Left renal cortex interstitium (tissue), 4 donors: ENCODE data around the gene FAM135A. TPM values are rescaled to one million over a fixed set of nuclear protein-coding genes. Genes with fewer than 3 reads are reported as not detected.
"Not testable (repeated sequence)": the region's sequence is repeated elsewhere in the genome, so short reads cannot be mapped to it uniquely, and the experiment has no call there.

ENCODE experiments used
- DNase-seq, 4 donors: peaks; one replicate each; pipeline ENCODE4 v3.0.0-alpha.2; 2013; ENCODE audit warnings: low read depth in 4 of 4, low spot score in 2 of 4, missing footprints in 1 of 4
- polyA plus RNA-seq, 4 donors: library from polyadenylated mRNA; unstranded; fragments of 120-200 nt; gene quantifications; one replicate each; pipeline ENCODE4 v1.2.1, GENCODE V29; 2013; ENCODE audit not compliant: insufficient read length in 4 of 4

FAM135A gene
- polyA plus RNA-seq, 4 donors = 23.9 to 39.6 (median 27.9) TPM

DNA sequence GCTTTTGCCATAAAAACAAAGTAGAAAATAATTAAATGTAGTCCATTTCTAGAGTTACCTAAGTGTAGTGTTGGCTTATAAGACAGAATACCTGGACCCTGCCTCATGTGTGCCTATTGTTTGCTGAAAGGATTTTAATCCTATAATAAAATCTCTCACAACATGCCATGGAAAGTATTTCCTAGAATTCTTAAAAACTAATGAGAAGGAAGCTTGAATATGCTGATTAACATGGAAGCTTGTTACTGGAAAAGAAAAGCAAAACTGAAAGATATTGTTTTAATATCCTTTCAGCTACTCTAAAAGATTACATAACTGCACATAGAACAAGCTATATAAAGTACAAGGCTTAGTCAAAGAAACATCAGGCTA is 18.0 kb upstream of the FAM135A start:
- DNase-seq = no peak

- no peak for DNase-seq
These were observed 17.1 kb upstream of the FAM135A start for GRCh38 chr6:70396163-70396562.

DNA sequence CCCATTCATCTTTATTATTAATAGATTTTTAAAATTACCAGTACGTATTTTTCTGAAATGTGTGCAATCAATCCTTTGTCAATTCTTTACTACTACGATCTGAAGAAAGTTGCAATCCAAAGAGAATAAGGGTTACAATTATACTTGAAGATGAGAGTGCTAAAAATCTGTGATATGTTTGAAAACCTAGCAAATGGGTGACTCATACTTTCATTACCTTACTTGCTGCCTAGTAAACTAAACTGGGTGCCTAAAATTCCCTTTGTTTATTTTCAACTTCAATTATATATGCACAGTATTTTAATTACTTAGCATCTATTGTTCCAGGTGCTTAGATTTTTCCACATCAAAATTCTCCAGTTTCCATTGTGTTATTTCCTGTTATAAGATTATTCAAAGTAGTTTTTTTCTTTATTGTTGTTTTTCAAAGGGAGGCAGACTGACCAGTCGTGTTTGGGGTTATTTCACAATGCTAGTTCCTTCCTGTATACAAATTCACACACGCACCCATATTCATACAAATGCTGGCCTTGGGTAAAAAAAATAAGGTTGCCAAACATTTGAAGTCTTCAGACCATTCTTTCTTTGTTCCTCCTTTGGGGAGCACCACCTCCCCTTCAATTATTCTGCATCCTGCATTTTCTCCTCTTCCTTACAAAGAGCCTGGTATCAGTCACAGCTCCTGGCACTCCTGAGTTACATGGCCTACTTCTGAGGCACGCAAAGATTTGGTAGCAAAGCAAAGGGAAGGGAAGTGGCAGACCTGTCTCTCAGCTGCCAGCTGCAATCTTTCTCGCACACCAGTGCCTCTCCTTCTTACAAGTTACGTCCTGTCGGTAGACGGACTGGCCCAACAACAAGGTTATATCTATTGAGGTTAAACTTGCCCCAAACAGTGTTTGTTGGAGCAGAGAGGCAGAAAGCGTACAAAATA is 16.2 kb upstream of the FAM135A start:
- DNase-seq = no peak

- no peak for DNase-seq
These were observed 14.3 kb upstream of the FAM135A start for GRCh38 chr6:70398783-70399728.

DNA sequence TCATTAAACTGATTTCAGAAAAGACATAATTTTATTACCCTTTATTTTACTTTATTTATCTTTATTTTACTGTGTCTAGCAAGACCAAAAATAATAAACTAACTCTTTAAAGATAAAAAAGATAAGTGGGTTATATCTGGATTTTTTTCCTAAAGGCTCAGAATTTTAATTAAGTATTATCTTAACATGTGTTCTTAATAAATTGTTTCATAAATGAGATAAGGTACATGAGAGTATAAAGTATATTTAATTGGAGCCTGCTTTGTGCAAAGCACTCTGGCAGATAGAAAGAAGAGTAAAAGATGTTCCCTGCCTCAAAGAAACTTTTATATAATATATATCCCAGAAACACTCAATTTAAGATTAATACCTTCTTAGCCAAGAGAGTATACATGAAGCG is 8.7 kb upstream of the FAM135A start:
- no peak for DNase-seq

GRCh38 chr6:70409216-70409615 is 4.1 kb upstream of the FAM135A start:
- no peak for DNase-seq

DNA sequence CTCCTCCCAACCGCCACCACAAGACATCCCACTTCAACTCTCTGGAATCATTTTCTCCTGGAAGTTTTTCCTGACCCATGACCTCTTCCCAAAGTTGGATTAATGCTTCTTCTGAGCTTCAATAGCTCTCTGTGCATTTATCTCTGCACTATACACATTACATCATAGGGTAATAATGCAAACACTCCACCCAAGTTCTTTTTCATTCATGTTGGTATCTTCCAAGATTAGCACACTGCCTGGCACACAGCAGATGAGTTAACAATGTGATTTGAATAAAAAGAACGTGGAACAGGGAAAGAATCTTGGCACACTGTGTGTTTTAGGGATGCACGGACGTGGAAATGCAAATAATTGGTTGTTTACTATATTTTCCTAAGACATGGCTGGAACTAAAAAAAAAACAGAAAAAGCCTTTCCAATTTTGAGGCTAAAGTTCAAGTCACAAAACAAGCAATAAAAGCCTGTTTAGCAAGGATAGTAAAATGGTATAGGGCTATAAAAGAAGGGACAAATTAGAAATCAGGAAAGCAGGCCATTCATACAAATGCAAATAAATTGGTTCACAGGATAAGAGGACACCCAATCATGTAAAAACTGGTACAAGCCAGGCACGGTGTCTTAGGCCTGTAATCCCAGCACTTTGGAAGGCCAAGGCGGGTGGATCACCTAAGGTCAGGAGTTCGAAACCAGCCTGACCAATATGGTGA is 1.6 kb upstream of the FAM135A start:
- DNase-seq = no peak

DNA sequence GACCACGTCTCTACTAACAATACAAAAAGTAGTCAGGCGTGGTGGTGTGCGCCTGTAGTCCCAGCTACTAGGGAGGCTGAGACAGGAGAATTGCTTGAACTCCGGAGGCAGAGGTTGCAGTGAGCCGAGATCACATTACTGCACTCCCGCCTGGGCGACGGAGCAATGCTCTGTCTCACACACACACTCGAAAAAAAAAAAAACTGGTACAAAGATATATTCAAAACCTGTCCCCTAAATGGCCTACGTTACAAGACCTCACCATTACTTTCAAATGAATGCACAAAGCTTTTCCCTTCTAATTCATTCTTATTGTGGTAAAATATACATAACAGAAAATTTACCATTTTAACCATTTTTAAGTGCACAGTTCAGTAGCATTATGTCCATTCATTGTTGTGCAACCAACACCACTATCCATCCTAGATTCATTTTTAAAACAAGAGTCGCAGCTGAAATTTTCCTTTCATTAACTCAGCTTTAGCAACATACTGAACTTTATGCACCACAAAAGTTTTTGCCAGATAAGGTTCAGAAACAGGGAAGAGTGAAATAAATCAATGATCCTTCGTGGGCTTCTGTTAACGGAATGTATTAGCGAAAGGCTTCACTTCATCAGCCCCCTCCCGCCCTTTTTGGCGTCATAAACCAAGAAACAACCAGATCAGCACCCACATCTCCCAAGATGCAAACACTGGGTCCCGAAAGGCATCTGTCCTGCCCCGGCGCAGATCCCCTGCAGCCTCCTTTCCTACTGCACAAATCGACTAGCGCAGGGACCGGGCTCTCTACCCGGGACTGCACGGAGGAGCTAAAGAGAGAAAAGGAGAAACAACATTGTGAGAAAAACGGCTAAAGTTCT is 825 bp upstream of the FAM135A start:
- DNase-seq = no peak

- DNase-seq = peak in 1 of 4 donors; percentile 62
These were observed 735 bp downstream of the FAM135A start for GRCh38 chr6:70413992-70414494.

GRCh38 chr6:70414813-70415212 is 1.5 kb downstream of the FAM135A start:
- DNase-seq = no peak

DNA sequence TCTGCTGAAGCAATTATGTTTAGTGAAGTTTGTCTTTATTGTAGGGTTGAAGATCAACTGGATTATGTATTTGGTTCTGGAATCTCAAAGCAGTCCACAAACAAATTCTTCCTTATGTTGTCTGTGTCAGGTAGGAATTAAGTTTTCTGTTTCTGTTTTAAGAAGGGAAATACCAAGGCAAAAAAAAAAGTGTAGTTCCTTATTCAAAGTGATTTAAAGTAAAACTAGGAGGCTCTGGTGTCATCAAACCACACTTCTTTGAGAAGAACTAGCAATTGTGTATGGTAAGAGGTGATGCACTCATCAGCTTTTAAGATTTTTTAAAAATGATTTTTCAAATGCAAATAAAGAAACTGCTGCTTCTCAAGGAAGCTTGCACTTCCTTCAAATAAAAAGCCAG is 1.9 kb downstream of the FAM135A start:
- no peak for DNase-seq

GRCh38 chr6:70415660-70416059 is 2.4 kb downstream of the FAM135A start:
- DNase-seq = no peak

DNA sequence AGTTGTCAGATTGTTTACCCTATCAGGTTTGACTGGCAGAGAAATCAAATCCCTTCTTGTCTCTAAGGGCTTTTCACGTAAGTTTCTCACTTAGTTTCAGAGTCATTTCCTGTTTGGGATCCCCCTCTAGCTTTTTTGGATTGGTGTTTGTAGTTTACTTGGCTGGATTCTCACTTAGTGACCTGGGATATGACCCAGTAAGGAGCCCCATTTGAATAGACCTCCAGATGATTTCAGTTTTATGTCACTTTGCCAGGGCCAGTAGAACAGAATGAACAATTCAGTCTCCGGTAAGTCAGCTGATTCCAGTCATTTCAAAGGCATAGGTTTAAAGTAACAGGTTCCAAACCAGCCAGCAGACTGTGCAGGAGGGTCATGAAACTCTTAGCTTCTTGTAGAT is 8.2 kb downstream of the FAM135A start:
- no peak for DNase-seq

DNA sequence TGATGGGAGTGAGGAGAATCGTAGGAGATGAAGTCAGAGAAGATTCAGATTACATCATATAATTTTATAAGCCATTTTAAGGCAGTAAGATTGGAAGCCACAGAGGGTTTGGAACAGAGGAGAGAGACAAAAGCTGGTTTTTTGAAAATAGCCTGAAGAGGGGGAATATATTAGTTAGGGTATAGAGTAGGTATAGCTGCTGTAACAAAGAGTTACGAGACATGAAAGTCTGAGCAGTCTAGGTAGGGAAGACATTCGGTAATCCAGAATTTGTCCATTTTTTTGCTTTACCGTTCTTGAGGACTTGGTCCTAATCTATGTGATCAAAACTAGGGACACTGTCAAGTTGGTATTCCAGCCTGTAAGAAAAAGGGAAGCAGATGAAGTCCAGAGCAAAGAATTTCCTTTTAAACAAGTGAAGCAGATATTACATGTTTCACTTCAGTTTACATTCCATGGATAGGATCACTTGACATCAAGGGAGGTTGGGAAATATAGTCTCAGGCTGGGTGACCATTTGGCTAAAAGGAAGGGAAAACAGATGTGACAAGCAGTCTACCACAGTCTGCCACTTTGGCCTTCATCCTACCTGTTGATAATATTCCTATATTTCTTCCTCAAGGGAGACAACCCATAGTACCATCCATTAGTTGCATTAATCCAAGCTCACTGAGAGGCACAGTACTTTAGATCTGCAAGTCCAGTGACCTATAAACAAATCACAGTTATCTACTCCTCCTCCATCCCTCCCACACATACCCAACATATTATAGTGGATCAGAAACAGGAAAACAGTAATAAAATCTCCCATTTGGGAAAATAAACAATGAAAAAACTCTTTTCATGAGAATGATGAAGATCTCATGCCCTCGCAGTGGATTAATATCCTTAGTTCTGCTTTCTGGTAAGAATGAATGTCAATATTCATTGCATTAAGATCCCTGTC is 10.2 kb downstream of the FAM135A start:
- peak in 1 of 4 donors; percentile 23 for DNase-seq

DNA sequence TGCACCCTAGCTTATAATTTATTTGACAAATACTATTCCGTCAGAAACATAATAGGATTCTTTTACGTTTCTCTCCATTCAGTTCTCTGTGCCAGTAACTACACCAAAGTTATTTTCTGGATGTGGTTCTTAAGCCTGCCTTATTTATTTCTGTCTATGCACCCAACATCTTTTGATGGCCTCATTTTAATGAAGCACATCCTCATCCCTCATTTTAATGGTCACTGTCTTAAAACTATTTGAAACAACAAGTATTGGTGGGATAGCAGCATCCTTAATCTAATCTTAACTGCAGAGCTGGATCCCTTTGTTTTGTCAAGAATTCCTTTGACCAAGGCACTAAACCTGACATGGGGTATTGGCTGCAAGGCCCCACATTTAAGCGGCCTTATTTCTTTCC is 11.0 kb downstream of the FAM135A start:
- peak in 2 of 4 donors; percentile 13 to 19 for DNase-seq

GRCh38 chr6:70436320-70436719 is 23.0 kb downstream of the FAM135A start:
- no peak for DNase-seq

DNA sequence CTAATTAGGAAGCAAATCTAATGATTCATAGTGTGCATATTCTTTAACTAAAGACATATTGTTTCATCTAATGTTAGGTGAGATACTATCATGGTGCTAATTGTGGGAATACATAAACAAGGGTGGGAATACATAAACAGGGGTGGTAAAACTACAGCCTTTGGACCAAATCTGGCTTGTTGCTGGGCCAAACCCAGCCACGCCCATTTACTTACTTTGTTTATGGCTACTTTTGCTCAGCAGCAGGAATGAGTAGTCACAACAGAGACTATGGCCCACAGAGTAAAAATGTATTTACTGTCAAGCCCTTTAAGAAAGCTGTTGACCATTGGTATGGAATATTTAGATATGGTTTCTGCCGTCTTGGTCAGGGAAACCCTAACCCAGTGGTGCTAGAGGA is 31.7 kb downstream of the FAM135A start:
- DNase-seq = no peak

DNA sequence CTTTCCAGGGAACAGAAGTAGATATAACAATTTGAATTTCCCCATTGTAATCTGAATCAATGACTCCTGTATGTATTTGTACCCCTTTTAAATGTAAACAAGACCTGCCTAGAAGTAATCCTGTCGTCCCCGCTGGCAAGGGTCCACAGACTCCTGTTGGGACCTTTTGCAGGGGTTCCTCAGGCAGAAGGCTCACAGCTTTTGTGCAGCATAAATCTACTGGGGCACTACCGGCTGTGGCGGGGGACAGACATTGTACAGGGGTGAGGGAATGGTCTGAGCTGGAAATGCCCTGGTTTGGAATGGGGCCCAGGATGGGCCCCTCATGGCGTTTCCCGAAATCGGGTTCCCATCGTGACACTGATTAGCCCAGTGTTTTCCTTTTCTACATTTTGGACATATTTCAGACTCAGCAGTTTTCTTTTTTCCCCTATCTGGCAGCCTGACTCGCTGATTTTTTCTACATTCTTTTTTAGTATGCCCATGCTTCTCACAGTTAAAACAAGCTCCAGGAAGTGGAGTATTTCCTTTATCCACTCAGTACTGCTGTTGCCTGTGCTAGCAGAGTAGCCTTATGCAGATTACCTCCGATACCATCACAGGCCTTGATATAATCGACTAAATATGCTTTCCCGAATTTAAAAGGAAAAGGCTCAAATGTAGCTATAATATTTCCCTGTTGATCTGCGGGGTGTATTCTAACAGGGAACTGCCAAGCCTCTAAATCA is 34.2 kb downstream of the FAM135A start:
- DNase-seq = not testable (repeated sequence)
